CD4-positive, alpha-beta T cell treated with Interferon alpha-2 for 1 hour (primary cell): ENCODE measurements around the gene TBX21.

ENCODE experiments used
- DNase-seq, 2 donors: peaks; one replicate each; pipeline ENCODE4 v3.0.0-alpha.2; 2020 to 2022

TBX21 gene

GRCh38 chr17:47733047-47733673 lies at the start of gene TBX21:
Gene TBX21 (plus strand): TSS chr17:47733236. CDS start chr17:47733455, 219 bp downstream.
- peak; percentile 91 to 94 for DNase-seq

DNA sequence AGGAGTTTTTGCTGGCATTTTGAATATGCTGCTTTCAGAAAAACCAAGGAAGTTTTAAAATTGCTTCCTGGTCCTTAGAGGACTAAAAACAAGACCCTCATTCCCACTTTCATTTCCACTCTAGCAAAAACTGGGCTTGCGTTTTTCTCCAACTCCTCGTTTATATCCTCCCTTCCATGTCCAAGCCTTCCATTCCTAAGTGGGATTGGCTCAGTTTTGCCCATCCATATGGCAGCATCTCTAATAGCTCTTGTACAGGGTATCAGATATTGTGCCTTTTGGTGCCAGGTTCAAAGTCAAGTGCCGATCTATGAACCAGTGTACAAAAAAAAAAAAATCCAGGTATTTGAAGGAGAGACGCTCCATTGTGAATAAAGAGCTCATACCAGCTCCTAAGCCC lies 49.0 kb upstream of the TBX21 start:
- DNase-seq: no peak

DNA sequence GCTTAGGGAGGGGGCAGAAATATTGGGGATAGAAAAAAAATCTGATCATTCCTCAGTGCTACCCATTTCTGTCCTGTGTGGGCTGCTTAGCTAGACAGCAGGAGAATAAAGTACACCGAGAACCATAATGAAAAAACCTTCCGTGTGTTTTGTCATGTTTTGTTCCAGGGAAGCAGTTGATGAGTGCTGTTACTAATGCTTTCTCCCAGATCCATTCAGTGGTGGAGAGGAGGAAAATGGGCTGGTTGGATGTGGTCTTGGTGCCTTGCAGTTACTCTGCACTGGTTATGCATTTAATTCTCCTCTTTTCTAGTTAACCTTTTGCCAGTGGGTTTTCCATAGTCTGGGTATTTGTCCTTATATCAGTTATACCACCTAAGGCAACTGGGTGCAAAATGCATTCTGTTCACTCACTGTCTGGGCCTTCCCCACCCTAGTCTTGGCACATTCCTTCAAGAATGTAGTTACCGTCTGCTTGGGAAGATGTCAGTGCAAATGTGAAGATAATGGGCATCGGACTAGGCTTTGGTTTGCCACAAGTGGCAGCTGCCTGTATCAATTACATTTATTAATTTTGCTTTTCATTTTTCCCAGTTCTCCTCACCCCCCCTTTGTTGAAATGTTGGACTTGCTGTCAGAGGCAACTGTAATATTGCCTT lies 48.4 kb upstream of the TBX21 start:
- no peak for DNase-seq

DNA sequence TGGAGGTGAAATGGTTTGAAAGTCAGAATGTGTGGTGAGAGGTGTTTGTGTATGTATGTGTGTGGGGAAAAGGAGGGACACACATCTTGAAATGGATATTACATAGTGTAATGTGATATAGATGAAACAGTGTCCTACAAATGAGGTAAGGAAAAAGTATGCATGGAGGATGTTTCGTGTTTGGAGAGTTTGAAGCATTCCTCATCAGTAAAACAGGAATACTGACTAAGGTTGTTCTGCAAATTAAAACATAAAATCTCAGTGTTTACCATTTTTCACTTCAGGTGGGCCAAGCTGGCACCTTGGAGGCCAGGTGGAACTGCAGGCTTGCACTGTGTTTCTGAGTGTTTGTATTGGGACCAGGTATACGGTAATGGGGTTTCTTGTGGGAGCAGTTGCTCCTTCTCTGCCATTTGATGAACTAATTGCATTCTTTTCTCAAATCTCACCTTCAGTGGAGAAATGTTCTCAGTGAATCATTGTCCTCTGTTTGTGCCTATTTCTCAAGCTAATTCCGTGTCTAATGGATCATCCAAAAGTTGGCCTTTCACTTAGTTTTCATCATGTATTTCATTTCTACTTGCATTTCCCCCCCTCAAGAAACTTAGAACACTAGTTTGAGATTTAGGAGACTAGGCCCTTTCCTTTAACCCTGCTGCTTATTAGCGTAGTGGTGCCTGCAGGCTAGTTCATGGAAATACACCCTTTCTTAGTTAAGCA lies 47.3 kb upstream of the TBX21 start:
- no peak for DNase-seq

- no peak for DNase-seq
Measured at GRCh38 chr17:47686276-47686635, 46.8 kb upstream of the TBX21 start.

DNA sequence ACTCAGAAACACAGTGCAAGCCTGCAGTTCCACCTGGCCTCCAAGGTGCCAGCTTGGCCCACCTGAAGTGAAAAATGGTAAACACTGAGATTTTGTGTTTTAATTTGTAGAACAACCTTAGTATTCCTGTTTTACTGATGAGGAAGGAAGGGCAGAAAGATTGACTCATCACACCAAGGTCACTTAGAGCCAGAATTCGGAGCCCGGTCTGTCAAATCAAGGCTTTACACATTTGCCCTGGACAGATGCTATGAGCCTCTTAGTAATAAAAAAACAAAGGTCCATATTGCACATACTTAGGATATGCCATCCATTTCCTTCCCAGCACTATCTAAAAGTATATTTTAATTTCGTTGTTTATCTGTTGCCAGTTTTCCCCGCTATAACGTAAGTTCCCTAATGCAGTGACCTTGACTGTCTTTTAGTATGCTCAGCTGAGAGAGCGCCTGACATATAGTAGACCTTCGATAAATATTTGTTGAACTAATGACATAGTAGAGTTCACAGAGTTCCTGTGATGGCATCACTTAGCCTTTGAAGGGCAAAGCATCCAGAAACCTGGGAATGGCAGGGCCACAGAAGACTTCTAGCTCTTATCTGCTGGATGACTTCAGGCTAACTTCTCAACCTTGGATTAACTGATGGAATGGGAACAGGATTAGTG lies 46.2 kb upstream of the TBX21 start:
- DNase-seq: no peak

DNA sequence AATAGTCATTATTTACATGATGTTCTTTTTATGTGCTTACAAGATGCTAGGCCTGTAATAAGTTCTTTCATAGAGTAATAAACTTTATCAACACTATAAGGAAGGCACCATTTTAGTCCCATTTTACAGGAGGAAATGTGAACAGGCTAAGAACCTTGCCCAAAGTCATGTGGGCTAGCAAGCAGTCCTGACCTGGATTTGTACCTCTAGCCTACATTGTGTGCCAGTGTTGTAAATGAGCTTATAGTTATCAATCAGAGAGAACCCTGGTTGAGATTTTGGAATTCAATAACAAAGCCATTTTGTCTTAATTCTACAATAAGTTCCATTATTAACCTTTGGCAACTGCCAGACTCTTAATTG lies 45.7 kb upstream of the TBX21 start:
- DNase-seq: no peak

GRCh38 chr17:47687748-47688147 lies 45.3 kb upstream of the TBX21 start:
- DNase-seq: no peak

DNA sequence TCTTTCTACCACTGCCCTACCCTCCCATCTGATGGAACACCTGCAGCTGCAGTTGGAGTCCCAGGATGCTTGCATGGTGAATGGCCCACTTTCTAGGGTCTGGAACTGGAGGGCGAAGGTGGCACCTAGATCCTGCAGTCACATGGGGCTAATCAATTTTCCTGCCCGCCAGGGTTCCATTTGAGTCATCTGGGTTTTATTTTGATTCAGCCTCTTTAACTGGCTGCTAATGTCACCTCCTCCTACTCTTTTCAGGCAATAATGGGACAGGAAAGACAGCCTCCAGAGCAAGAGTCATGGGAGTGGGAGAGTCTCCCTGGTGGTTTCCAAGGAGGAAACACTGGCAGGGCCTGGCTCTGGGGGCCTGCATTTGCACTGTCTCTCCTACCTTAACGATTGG lies 42.9 kb upstream of the TBX21 start:
- DNase-seq: no peak

GRCh38 chr17:47692137-47692894 lies 40.7 kb upstream of the TBX21 start:
- no peak for DNase-seq

DNA sequence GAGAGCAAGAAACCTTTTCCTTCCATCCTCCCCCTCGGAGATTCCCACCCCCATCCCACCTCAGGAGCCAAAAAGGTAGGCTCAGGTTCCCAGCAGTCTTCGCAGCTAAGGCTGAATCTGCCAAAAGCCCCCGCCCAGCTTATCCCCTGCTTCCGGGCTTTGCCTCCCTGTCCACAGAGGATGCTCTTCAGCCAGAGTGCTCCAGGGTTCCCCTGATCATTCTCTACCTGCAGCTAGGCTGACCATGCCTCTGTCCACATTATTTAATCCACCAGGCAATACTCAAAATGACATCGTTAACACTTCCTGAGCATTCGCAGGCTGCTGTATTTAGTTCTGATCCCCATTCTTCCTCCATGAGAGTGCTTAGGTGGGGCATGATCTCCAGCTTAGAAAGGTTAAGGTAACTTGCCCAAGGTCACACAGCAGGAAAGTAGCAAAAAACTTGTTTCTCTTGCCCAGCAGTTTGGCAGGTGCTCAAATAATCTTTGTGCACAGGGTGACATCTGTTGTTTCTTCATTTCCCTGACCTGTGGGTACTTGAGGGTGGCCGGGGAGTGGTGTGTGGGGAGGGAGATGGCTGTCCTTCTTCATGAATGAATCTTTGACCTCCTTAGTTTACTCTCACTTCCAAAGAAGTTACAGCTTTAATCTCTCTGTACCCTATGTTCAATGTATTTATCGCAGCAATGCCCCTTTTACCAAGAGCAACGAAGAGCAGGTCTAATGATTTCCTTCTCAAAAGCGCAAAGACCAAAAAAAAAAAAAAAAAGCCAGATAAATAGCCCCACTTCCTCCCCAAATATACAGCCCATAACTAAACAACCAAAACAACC lies 39.9 kb upstream of the TBX21 start:
- no peak for DNase-seq

DNA sequence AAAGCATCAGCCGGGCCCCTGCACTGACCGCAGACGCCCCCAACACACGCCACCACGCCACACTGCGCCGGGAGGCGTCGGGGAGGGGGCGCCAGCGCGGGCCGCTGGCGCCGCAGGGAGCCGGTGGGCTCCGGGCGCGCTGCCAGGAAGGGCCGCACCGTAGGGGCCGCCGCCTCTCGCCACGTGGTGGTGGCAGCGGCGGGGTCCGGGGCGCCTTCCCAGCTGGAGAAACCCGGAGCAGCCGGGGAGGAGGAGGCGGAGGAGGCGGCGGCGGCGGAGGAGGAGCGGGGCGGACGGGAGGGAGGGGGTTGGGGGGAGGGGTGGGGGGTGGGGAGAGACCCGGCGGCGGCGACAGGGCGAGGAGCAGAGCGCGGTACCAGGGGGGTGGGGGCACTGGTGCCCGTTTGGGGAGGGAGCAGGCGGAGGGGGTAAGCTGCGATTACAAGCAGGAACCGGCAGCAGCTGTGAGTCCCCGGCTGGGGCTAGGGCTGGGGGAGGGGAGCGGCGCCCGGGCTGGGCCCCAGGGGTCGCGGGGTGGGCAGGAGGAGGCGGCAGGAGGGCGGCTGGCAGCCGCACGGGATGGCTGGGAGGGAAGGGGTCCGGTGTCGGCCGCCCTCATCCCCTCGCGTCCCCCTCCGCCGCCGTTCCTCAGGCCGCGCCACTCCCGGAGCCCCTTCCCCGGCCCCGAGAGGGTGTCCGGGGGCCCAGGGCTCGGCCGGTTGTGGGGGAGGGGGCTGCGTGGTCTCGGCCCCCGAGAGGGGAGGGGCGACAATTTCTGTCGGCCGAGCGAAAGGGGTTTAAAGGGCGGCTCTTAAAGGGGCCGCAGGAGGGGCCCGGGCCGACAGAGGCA lies 39.1 kb upstream of the TBX21 start, which contains the start of gene TBKBP1:
Gene TBKBP1, plus strand, starts transcription at position 431 of the 850 bp plus-strand sequence. CDS start 1,952 bp downstream, outside the sequence.
- peak; percentile 56 to 71 for DNase-seq

- peak in 1 of 2 donors; percentile 46 for DNase-seq
Measured at GRCh38 chr17:47694581-47695428, 38.2 kb upstream of the TBX21 start.

DNA sequence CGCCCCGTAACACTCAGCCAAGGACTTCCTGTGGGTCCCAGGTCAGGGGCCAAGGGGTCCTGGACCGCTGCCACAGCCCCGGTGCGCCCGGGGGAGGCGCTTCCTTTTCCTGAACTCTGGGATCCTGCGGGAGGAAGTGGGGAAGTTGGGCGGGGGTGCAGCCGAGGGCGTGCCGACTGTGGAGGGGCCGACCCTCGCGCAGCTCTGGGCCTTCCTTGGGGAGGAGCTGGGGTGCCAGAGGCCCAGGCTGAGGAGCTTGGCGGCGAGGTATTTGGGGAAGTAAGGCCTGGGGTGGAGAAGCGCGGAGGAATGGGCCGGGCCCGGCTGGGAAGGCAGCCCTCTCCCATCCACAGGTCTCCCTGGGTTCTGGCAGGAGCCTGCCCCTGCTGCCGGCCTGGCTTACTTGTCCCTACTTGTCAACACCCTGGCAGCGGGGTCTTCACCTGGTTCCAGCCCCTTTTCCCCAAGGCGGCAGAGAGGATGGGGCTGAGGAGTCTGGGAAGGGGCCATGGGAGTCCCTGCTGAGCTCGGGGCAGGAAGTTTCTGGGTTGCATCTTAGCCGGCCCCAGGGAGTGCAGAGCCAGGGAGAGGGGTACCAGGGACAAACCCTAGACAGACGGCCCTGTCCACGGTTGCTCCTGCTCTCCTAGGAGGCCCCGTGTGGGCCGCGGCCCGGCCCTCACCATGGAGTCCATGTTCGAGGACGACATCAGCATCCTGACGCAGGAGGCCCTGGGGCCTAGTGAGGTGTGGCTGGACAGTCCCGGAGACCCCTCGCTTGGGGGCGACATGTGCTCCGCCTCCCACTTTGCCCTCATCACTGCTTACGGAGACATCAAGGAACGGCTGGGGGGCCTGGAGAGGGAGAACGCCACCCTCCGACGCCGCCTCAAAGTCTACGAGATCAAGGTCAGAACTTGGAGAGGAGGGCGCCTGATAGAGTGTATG lies 37.3 kb upstream of the TBX21 start:
- DNase-seq: no peak

- no peak for DNase-seq
Measured at GRCh38 chr17:47696717-47697642, 36.1 kb upstream of the TBX21 start.

DNA sequence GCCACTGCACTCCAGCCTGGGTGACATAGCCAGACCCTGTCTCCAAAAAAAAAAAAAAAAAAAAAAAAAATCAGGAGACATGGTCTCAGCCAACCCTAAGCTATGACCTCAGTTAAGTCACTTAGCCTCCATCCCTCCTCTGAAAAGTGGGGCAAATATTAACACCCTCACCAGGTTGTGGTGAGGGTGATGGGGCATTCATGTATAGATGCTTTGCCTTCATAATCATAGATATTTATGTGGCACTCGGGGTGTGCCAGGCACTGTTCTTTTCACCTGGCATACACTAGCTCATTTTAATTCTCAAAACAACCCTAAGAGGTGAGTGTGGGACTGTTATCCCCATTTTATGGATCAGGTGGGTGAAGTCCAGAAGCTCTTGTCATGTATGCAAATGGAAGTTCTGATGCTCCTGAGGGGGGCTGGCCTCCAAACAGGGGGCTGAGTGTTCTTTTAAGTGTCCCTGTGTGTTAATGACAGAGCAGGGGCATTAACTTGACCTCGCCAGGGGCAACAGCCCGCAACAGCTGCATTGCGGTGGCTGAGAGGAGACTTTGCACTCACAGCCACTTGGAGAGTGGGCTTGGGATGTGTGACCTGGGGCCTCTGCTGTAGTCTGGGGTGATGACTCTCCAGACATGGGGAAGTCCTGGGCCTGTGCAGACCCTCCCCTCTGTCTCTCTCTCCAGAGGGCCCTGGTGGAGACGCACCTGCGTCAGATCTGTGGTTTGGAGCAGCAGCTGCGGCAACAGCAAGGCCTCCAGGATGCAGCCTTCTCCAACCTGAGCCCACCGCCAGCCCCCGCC lies 34.9 kb upstream of the TBX21 start:
- DNase-seq: no peak
